ENCODE results near the gene CABP5.

DNA sequence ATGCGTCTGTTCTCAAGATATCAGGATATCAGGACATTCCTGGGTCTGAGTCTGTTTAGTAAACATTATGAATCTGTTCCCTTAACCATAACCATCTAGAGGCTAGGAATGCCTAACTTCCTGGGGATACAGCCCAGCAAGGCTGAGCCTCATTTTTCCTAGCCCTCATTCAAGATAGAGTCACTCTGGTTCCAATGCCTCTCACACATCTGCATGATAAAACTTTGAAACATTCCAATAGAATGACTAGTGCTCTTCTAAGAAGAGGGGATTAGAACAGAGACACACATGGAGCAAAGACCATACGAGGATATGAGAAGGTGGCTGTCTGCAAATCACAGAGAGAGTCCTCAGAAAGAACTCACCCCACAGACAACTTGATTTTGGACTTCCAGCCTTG, 20.6 kb upstream of the CABP5 start:
- TF ChIP-seq, protein P1, sequence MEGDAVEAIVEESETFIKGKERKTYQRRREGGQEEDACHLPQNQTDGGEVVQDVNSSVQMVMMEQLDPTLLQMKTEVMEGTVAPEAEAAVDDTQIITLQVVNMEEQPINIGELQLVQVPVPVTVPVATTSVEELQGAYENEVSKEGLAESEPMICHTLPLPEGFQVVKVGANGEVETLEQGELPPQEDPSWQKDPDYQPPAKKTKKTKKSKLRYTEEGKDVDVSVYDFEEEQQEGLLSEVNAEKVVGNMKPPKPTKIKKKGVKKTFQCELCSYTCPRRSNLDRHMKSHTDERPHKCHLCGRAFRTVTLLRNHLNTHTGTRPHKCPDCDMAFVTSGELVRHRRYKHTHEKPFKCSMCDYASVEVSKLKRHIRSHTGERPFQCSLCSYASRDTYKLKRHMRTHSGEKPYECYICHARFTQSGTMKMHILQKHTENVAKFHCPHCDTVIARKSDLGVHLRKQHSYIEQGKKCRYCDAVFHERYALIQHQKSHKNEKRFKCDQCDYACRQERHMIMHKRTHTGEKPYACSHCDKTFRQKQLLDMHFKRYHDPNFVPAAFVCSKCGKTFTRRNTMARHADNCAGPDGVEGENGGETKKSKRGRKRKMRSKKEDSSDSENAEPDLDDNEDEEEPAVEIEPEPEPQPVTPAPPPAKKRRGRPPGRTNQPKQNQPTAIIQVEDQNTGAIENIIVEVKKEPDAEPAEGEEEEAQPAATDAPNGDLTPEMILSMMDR (conservative IDR thresholded peaks at IDR 0.05; ENCODE audit: low read length): no peak
- no peak for TF ChIP-seq EZH2phosphoT487 (IDR thresholded peaks at IDR 0.05; ENCODE audit: borderline replicate concordance, low read depth, low read length)
